DMS 273 treated with DMSO at 0.1 percent for 48 hours (cell line): ENCODE results near the gene LANCL2.
"Not testable (repeated sequence)": the region's sequence is repeated elsewhere in the genome, so short reads cannot be mapped to it uniquely, and the experiment has no call there.

ENCODE experiments used
- DNase-seq: peaks from one replicate; lab custom pipeline; 2025; lab: John Stamatoyannopoulos, UW

LANCL2 gene

DNA sequence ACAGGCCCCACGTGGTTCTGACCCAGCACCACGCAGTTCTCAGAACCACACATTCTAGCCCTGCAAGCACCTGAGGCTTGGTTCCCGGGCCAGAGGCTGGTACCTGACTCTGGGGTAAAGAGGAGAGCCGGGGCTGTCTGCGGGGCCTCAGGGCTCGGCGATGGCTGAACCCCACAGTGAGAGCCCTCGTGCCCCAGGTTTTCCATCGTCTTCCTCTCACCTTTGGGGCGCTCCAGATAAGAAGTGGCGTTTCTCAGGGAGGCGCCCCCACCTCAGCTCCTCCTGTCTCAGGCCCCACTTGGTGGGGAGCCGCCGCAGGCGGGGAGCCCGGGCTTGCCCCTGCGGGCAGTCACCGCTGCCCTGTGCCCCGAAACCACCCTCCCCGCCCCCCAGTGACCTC is 2.2 kb upstream of the LANCL2 start:
- DNase-seq: no peak

GRCh38 chr7:55363386-55364170 is 1.6 kb upstream of the LANCL2 start:
- DNase-seq: no peak

DNA sequence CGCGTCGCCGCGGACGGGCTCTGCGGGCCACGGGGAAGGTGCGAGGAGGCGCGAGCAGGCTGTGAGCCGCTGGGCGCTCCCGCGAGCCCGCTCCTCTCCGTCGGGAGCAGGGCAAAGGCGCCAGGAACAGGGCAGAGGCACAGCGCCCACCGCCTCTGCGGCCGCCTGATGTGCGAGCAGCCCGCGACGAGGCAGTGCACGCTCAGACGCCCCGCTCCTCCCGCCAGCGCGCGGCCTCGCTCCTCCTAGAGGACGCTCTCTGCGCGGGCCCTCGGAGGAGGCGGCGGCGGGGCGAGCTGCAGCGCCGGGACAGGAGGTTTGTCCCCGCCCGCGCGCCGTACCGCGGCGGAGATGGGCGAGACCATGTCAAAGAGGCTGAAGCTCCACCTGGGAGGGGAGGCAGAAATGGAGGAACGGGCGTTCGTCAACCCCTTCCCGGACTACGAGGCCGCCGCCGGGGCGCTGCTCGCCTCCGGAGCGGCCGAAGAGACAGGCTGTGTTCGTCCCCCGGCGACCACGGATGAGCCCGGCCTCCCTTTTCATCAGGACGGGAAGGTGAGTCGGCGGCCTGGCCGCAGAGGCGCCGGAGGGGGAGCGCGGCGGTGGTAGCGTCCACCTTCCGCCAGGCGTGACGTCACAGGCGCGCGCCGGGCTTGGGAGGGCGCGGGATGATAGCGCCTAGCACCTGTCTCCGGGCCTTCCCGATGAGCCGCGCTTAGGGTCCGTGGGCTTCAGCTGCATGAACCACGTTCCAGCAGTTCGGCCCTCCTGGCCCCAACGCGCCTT is 731 bp downstream of the LANCL2 start:
- DNase-seq: peak; percentile 94

- DNase-seq: no peak
Measured at GRCh38 chr7:55366461-55367070, 1.4 kb downstream of the LANCL2 start.

DNA sequence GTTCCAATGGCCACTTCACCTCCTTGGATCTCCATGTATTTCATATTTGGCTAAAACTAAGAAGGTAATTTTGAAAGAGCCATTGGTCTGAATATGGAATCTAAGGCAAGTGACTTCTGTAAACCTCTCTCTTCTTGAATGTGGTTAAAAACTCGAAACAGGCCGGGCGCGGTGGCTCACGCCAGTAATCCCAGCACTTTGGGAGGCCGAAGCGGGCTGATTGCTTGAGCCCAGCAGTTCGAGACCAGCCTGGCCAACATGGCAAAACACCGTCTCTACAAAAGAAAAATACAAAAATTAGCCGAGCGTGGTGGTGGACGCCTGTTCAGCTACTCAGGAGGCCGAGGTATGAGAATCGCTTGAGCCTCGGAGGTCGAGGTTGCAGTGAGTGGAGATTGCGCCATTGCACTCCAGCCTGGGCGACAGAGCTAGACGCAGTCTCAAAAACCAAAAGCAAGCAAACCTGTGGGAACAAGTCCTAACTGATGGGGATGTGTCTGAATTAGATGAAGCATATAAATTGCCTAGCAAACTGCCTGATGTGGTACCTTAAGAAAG is 2.2 kb downstream of the LANCL2 start:
- no peak for DNase-seq

- DNase-seq: no peak
Measured at GRCh38 chr7:55369427-55370400, 4.6 kb downstream of the LANCL2 start.

DNA sequence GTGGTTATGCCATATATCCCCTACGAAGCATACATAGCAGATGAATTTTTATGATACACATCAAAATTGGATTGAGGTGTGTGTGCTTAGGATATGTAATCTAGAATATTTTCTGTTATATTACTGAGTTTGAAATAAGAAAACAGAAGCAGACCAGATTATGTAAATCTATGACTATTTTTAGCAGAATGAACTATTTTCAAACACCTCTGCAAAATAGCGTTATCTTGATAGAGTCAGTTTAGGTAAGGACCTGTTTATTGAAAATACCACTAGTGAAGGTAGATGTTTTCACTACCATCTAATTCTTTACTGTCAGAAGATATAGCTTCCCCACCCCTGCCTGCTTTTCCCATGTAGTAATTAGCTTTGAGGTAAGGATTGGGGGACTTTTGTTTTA is 9.1 kb downstream of the LANCL2 start:
- DNase-seq: no peak

DNA sequence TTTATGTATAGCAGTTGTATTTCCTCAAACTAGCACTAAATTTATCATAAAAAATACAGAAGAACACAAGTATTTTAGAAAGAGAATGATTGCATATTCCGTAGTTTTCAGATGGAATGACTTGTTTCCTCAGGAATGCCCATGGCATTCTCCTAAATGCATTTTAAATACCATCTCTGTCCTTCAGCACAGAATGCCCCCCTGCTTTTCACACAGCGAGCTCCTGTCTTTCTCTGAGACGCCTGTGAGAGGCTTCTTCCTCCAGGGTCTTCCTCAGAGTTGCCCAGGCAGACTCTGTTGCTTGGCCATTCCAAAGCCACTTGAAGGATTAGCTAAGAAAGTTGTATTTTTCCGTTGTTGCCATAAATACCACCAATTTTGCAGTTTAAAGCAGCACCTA is 10.1 kb downstream of the LANCL2 start:
- DNase-seq: no peak

DNA sequence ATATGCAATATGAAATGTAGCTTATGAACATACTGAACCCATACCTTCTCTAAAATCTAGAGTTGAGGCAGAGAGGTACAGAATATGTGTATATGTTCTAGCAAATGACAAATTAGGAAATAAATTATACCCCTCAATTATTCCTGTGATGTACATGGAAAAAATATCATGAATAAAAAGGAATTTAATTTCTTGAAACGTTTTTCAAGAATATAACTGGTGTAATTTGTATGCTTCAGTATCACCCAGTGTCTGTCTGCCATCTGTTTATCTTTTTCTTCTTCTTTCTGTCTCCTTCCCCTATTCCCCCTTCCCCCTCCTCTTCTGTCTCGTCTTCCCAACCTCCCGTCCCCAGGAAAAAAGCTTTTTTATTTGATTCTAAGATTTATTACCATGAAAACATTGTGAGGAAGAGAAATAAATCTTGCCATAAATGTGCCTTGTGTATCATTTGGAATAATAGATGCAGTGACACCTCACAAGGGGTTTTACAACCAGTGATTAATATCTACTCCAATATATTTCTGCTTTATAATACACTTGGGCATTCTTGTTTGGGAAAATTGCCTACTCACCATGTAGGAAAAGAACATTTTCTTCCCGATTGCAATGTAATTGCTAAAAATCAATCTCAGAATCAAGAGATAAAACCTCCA is 12.2 kb downstream of the LANCL2 start:
- DNase-seq: no peak

GRCh38 chr7:55379285-55379684 is 14.1 kb downstream of the LANCL2 start:
- DNase-seq: no peak

DNA sequence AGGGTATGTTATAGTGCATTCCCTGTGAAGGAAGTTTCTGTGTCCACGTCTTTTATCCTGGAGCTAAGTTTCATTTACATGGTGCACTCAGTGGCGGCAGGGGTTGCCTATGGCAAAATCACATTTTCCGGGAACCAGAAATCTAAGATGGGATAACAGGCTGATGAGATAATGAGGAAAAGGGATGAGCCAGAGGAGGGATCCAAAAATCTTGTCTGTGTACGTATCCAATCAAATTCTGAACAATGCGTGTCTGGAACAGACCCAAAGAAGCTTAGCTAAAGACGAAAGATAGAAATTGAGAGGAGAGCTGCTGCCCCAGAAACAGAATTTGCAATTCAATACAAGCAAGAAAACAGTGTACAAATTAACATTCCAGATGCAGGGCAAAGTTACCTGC is 16.1 kb downstream of the LANCL2 start:
- no peak for DNase-seq

- DNase-seq: no peak
Measured at GRCh38 chr7:55381696-55382095, 16.6 kb downstream of the LANCL2 start.

DNA sequence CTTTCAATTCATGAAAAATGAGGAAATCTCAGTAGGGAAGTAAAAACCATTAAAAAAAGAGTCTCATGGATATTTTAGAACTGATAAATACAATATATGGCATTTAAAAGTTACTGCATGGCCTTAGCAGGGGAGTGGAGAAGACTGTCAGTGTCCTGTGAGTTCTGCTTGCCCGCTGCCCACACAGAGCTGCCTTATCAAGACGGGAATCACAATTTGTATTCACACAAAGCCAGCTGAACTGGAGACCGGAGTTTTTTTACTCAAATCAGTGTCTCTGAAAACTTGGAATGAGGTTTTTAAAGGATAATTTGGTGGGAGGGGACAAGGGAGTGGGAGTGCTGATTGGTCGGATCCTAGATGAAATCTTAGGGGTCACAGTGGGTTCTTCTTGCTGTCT is 17.1 kb downstream of the LANCL2 start:
- no peak for DNase-seq

GRCh38 chr7:55386541-55386940 is 21.4 kb downstream of the LANCL2 start:
- DNase-seq: no peak

- DNase-seq: peak; percentile 19
Measured at GRCh38 chr7:55387062-55387965, 22.2 kb downstream of the LANCL2 start.

DNA sequence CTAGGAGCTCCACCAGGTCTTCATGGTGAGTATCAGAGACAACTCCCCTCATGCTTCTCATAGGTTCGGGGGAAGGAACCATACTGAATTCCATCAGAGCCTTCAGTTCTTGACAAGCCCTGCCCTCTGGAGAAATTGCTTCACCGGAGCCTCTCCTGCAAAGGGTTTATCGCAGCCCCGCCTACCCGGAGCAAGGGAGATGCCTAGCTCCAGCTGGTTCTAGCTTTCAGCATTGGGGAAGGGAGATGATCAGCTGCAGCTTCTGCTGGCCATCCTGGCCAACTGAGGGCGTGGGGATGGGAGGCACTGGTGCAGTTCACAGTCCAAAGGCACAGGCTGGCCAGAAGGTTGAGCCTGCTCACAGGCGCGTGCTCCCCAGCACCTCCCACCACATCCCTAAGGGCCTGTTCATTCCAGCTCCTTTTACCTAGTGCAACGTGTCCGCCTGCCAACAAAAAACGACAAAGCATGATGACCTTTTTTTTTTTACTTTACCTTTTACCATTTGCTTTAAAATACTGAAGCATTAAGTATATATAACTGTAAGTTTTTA is 31.2 kb downstream of the LANCL2 start:
- DNase-seq: no peak

GRCh38 chr7:55397617-55398016 is 32.5 kb downstream of the LANCL2 start:
- DNase-seq: no peak

DNA sequence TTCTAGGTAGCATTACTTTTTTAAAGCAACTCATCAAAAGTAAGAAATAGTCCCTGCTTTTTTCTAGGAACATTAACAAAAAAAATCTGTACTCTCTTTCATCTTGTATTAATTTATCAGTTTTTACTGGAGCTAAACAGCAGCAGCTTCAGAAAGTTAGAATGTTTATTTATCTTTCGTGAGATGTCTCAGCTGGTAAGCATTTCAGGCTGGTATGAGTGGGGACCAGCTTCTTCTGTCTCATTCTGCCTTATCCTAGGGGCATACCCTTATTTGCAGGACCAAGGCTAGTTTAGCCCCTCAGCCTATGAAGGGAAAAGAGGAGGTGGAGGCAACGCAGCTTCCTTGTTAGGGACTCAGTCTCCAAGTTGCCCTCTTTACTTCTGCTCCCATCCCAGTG is 35.1 kb downstream of the LANCL2 start:
- no peak for DNase-seq

GRCh38 chr7:55402506-55402905 is 37.4 kb downstream of the LANCL2 start:
- DNase-seq: not testable (repeated sequence)
